ENCODE measurements around the gene OSTM1. TPM values are rescaled to one million over a fixed set of nuclear protein-coding genes. Genes with fewer than 3 reads are reported as not detected.

Gene OSTM1
- polyA plus RNA-seq, 1 donor (not counting 4 experiments of a cell fraction or from before 2014, with no cell fraction given), result 71.3 TPM

DNA sequence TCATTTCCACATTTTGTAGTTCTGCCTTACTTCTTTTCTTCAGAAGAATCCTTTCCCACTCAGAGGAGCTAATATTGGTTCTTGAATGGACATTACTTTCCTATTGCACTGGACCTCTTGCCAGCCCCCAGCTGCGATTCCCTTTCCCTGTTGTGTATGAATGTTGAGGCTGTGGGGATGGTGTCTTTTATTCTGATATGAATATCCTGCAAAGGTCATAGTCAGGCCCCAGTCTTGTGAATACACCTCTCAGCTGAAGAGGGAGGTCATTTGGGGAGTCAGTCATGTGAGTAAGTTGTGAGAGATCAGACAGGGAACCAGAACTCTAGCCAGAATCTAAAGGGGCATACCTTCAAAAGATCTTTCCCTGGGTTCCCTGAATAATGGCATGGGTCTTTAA, 32.6 kb upstream of the OSTM1 start:
- no peak overlapping the region for H3K27ac ChIP-seq (ENCODE audit: control insufficient read depth, insufficient read depth, low read length)
- H3K9me1 ChIP-seq (ENCODE audit: control insufficient read depth, extremely low read depth, insufficient read depth, low read length), result no peaks in the 10 kb centered on the region
- no peak overlapping the region for H3K4me2 ChIP-seq (ENCODE audit: control insufficient read depth, extremely low read depth, insufficient read depth, low read depth, low read length)
- H3K27me3 ChIP-seq (ENCODE audit: control insufficient read depth, extremely low read depth, insufficient read depth, low read length), result peaks cover 4% of the 10 kb centered on the region
- H3K79me2 ChIP-seq (ENCODE audit: control insufficient read depth, insufficient read depth, low read length), result no peaks in the 10 kb centered on the region
- DNase-seq (ENCODE audit: low read depth, low spot score) (no peak), FAIRE-seq (no peak)
- no peak overlapping the region for H2AFZ ChIP-seq (ENCODE audit: control insufficient read depth, low read length)
- H3K4me1 ChIP-seq (ENCODE audit: control insufficient read depth, extremely low read depth, insufficient read depth, low read length), result no peaks in the 10 kb centered on the region
- H3K9ac ChIP-seq (ENCODE audit: control insufficient read depth, extremely low read depth, insufficient read depth, low read length), result no peak overlapping the region
- dilution Hi-C loops (cut with MboI; ENCODE audit: extremely low pct_ligation_motif_present, low sequenced_read_pairs), result no loop called here
- H3K4me3 ChIP-seq (ENCODE audit: control insufficient read depth in 2 of 3, extremely low read depth in 1 of 3, insufficient read depth in 2 of 3, low read depth in 1 of 3, low read length in 3 of 3), result no peak overlapping the region
- no peaks in the 10 kb centered on the region for H4K20me1 ChIP-seq (ENCODE audit: control insufficient read depth, extremely low read depth, insufficient read depth, low read length)
- H3K9me3 ChIP-seq (ENCODE audit: control insufficient read depth, low read depth, low read length), result no peaks in the 10 kb centered on the region
- H3K36me3 ChIP-seq (ENCODE audit: control insufficient read depth in 2 of 2, extremely low read depth in 1 of 2, insufficient read depth in 2 of 2, low read length in 2 of 2), result no peaks in the 10 kb centered on the region
- TF ChIP-seq EZH2 (IDR thresholded peaks at IDR 0.05; ENCODE audit: low read length), result no peak
- TF ChIP-seq, protein P1, sequence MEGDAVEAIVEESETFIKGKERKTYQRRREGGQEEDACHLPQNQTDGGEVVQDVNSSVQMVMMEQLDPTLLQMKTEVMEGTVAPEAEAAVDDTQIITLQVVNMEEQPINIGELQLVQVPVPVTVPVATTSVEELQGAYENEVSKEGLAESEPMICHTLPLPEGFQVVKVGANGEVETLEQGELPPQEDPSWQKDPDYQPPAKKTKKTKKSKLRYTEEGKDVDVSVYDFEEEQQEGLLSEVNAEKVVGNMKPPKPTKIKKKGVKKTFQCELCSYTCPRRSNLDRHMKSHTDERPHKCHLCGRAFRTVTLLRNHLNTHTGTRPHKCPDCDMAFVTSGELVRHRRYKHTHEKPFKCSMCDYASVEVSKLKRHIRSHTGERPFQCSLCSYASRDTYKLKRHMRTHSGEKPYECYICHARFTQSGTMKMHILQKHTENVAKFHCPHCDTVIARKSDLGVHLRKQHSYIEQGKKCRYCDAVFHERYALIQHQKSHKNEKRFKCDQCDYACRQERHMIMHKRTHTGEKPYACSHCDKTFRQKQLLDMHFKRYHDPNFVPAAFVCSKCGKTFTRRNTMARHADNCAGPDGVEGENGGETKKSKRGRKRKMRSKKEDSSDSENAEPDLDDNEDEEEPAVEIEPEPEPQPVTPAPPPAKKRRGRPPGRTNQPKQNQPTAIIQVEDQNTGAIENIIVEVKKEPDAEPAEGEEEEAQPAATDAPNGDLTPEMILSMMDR (optimal IDR thresholded peaks at IDR 0.05 in 1 of 3, IDR thresholded peaks at IDR 0.05 in 1 of 3, conservative IDR thresholded peaks at IDR 0.05 in 1 of 3; ENCODE audit: extremely low read depth in 1 of 3, insufficient read depth in 2 of 3, low read length in 3 of 3), result no peak

GRCh38 chr6:108106694-108107093, 32.2 kb upstream of the OSTM1 start:
- FAIRE-seq (no peak), DNase-seq (ENCODE audit: low read depth, low spot score) (no peak)
- Histone ChIP-seq H3K9ac (ENCODE audit: control insufficient read depth, extremely low read depth, insufficient read depth, low read length) (no peak overlapping the region), H3K79me2 (ENCODE audit: control insufficient read depth, insufficient read depth, low read length) (no peaks in the 10 kb centered on the region), H3K27ac (ENCODE audit: control insufficient read depth, insufficient read depth, low read length) (no peak overlapping the region), H2AFZ (ENCODE audit: control insufficient read depth, low read length) (no peak overlapping the region), H3K9me1 (ENCODE audit: control insufficient read depth, extremely low read depth, insufficient read depth, low read length) (no peaks in the 10 kb centered on the region), H4K20me1 (ENCODE audit: control insufficient read depth, extremely low read depth, insufficient read depth, low read length) (no peaks in the 10 kb centered on the region), H3K27me3 (ENCODE audit: control insufficient read depth, extremely low read depth, insufficient read depth, low read length) (peaks cover 4% of the 10 kb centered on the region), H3K9me3 (ENCODE audit: control insufficient read depth, low read depth, low read length) (no peaks in the 10 kb centered on the region), H3K4me2 (ENCODE audit: control insufficient read depth, extremely low read depth, insufficient read depth, low read depth, low read length) (no peak overlapping the region), H3K36me3 (ENCODE audit: control insufficient read depth in 2 of 2, extremely low read depth in 1 of 2, insufficient read depth in 2 of 2, low read length in 2 of 2) (no peaks in the 10 kb centered on the region), H3K4me3 (ENCODE audit: control insufficient read depth in 2 of 3, extremely low read depth in 1 of 3, insufficient read depth in 2 of 3, low read depth in 1 of 3, low read length in 3 of 3) (no peak overlapping the region), H3K4me1 (ENCODE audit: control insufficient read depth, extremely low read depth, insufficient read depth, low read length) (no peaks in the 10 kb centered on the region)
- dilution Hi-C loops (cut with MboI; ENCODE audit: extremely low pct_ligation_motif_present, low sequenced_read_pairs), result no loop called here
- TF ChIP-seq EZH2 (IDR thresholded peaks at IDR 0.05; ENCODE audit: low read length), result no peak
- TF ChIP-seq, protein P1 (optimal IDR thresholded peaks at IDR 0.05 in 1 of 3, IDR thresholded peaks at IDR 0.05 in 1 of 3, conservative IDR thresholded peaks at IDR 0.05 in 1 of 3; ENCODE audit: extremely low read depth in 1 of 3, insufficient read depth in 2 of 3, low read length in 3 of 3), result no peak

All from keratinocyte (primary cell).